Fibroblast of the aortic adventitia (primary cell): ENCODE measurements around the gene FCHO1. TPM values are rescaled to one million over a fixed set of nuclear protein-coding genes. Genes with fewer than 3 reads are reported as not detected.
"Not testable (repeated sequence)": the region's sequence is repeated elsewhere in the genome, so short reads cannot be mapped to it uniquely, and the experiment has no call there.

Source experiments
- DNase-seq: peaks from one replicate; pipeline ENCODE4 v3.0.0-alpha.2; 2010; ENCODE audit warnings: low read depth
- H3K4me3 ChIP-seq: 2 replicates; pipeline ENCODE4 v1.5.1; 2011; ENCODE audit warnings: low read depth, mild to moderate bottlenecking, control low read depth, low read length, moderate library complexity
- CTCF ChIP-seq: IDR thresholded peaks from 2 replicates; pipeline ENCODE4 v1.5.1; 2011; ENCODE audit warnings: mild to moderate bottlenecking, low read length, control low read depth, inconsistent platforms; ENCODE audit not compliant: insufficient read depth
- total RNA-seq: library from RNA; depleted of rRNA; stranded (reverse); fragments of >200 nt; gene quantifications from 2 replicates; pipeline ENCODE4 v1.2.3, GENCODE V29; 2012; ENCODE audit warnings: low replicate concordance

FCHO1 gene
- total RNA-seq, 1 donor, result 0.36 TPM

GRCh38 chr19:17770613-17771012 lies 19.3 kb downstream of the FCHO1 start:
- DNase-seq, result no peak
- no peak for TF ChIP-seq CTCF
- H3K4me3 ChIP-seq, result no peak overlapping the region

GRCh38 chr19:17772172-17772571 lies 20.9 kb downstream of the FCHO1 start:
- DNase-seq, result peak; percentile 21

GRCh38 chr19:17775245-17775927 lies 24.1 kb downstream of the FCHO1 start:
- TF ChIP-seq CTCF, result peak; percentile 68
- peak; percentile 32 for DNase-seq
- H3K4me3 ChIP-seq, result no peak overlapping the region

More at GRCh38 chr19:17772172-17772571, 20.9 kb downstream of the FCHO1 start:
- no peak for TF ChIP-seq CTCF
- H3K4me3 ChIP-seq, result no peak overlapping the region

GRCh38 chr19:17775991-17776803 lies 24.9 kb downstream of the FCHO1 start:
- no peak for TF ChIP-seq CTCF
- DNase-seq, result peak; percentile 20
- H3K4me3 ChIP-seq, result no peak overlapping the region

GRCh38 chr19:17777840-17778239 lies 26.6 kb downstream of the FCHO1 start:
- not testable (repeated sequence) for DNase-seq, H3K4me3 ChIP-seq

- H3K4me3 ChIP-seq, result no peak overlapping the region
- TF ChIP-seq CTCF, result no peak
- no peak for DNase-seq
Measured at GRCh38 chr19:17778251-17778967, 27.1 kb downstream of the FCHO1 start.
